ENCODE results near the gene ARHGAP31. TPM values are rescaled to one million over a fixed set of nuclear protein-coding genes. Genes with fewer than 3 reads are reported as not detected.

The ARHGAP31 gene
- total RNA-seq, 1 experiment from 2014 or later, result 7.2 TPM

- TF ChIP-seq AR (CRISPR knock-in tag; IDR thresholded peaks at IDR 0.05), result no peak
- TF ChIP-seq CDX4 (CRISPR knock-in tag; IDR thresholded peaks at IDR 0.05; ENCODE audit: borderline replicate concordance), result no peak
- TF ChIP-seq TEAD1 (CRISPR knock-in tag; IDR thresholded peaks at IDR 0.05), result no peak
- TF ChIP-seq USF2 (CRISPR knock-in tag; IDR thresholded peaks at IDR 0.05), result no peak
- no peak for TF ChIP-seq NFYB (CRISPR knock-in tag; conservative IDR thresholded peaks at IDR 0.05; ENCODE audit: low read depth)
- TF ChIP-seq FOXP4 (CRISPR knock-in tag; IDR thresholded peaks at IDR 0.05), result no peak
- TF ChIP-seq PRRX2 (CRISPR knock-in tag; IDR thresholded peaks at IDR 0.05), result no peak
- no peak for TF ChIP-seq MXD4 (CRISPR knock-in tag; IDR thresholded peaks at IDR 0.05; ENCODE audit: borderline replicate concordance)
- TF ChIP-seq E2F5 (CRISPR knock-in tag; IDR thresholded peaks at IDR 0.05), result no peak
Measured at GRCh38 chr3:119453822-119454221, 159.6 kb downstream of the ARHGAP31 start (continued).

- CTCF ChIA-PET, result no interaction called here
- POLR2A ChIA-PET, result no interaction called here
- no peaks in the 10 kb centered on the region for H3K27me3 Mint-ChIP-seq (ENCODE audit: low read depth)
- H3K4me3 Mint-ChIP-seq, result no peak overlapping the region
- H3K4me1 Mint-ChIP-seq, result no peaks in the 10 kb centered on the region
- peaks cover 80% of the 10 kb centered on the region for H3K36me3 Mint-ChIP-seq
- DNase-seq (ENCODE audit: low spot score), result no peak
- H3K27ac Mint-ChIP-seq, result no peak overlapping the region
- H3K9me3 Mint-ChIP-seq, result no peaks in the 10 kb centered on the region
- ATAC-seq, result no peak
- no peak for TF ChIP-seq ZBTB21 (CRISPR knock-in tag; IDR thresholded peaks at IDR 0.05; ENCODE audit: borderline replicate concordance)
- no peak for TF ChIP-seq SOX15 (CRISPR knock-in tag; IDR thresholded peaks at IDR 0.05)
- TF ChIP-seq STAT6 (CRISPR knock-in tag; conservative IDR thresholded peaks at IDR 0.05; ENCODE audit: low read depth), result no peak
- TF ChIP-seq SP1 (CRISPR knock-in tag; conservative IDR thresholded peaks at IDR 0.05), result no peak
- TF ChIP-seq HMGA2 (CRISPR knock-in tag; IDR thresholded peaks at IDR 0.05), result no peak
- no peak for TF ChIP-seq TCF7 (CRISPR knock-in tag; IDR thresholded peaks at IDR 0.05; ENCODE audit: low read depth)
- no peak for TF ChIP-seq ZNF232 (CRISPR knock-in tag; IDR thresholded peaks at IDR 0.05)
- TF ChIP-seq ELF4 (CRISPR knock-in tag; IDR thresholded peaks at IDR 0.05; ENCODE audit: low read depth), result no peak
- TF ChIP-seq ARID4B (CRISPR knock-in tag; IDR thresholded peaks at IDR 0.05; ENCODE audit: borderline replicate concordance), result no peak
- TF ChIP-seq ATF3 (CRISPR knock-in tag; conservative IDR thresholded peaks at IDR 0.05), result no peak
- TF ChIP-seq SMAD3 (CRISPR knock-in tag; IDR thresholded peaks at IDR 0.05; ENCODE audit: borderline replicate concordance), result no peak
Measured at GRCh38 chr3:119456469-119456868, 162.3 kb downstream of the ARHGAP31 start.

All from WTC11 (cell line).